ENCODE data around the gene ABCA7. TPM values are rescaled to one million over a fixed set of nuclear protein-coding genes. Genes with fewer than 3 reads are reported as not detected.

Gene ABCA7
- total RNA-seq, 4 donors from 2014 or later: 0.59 to 10.4 (median 2.7) TPM

- Histone ChIP-seq H3K4me1 (no peaks in the 10 kb centered on the region), H3K36me3 (no peaks in the 10 kb centered on the region), H3K27ac (no peak overlapping the region), H3K4me3 (no peak overlapping the region), H3K9me3 (no peaks in the 10 kb centered on the region), H3K27me3 (peaks cover 0 to 12% of the 10 kb centered on the region in 2 donors)
- intact Hi-C loops (cut with DNase I; ENCODE audit: low total_unique reads): no loop called here
- peak in 1 of 2 donors; percentile 16 for DNase-seq
- TF ChIP-seq POLR2A (IDR thresholded peaks at IDR 0.05): no peak
- no peak for TF ChIP-seq CTCF (IDR thresholded peaks at IDR 0.05)
Observed at GRCh38 chr19:991932-992669, 47.8 kb upstream of the ABCA7 start.

GRCh38 chr19:992670-993055, 47.2 kb upstream of the ABCA7 start:
- peaks cover 0 to 12% of the 10 kb centered on the region in 2 donors for H3K27me3 ChIP-seq
- H3K4me3 ChIP-seq: no peak overlapping the region
- H3K27ac ChIP-seq: no peak overlapping the region
- DNase-seq: no peak
- no peaks in the 10 kb centered on the region for H3K36me3 ChIP-seq
- TF ChIP-seq CTCF (IDR thresholded peaks at IDR 0.05): no peak
- no peak for TF ChIP-seq POLR2A (IDR thresholded peaks at IDR 0.05)
- no peaks in the 10 kb centered on the region for H3K9me3 ChIP-seq
- no peaks in the 10 kb centered on the region for H3K4me1 ChIP-seq
- intact Hi-C loops (cut with DNase I; ENCODE audit: low total_unique reads): no loop called here

GRCh38 chr19:993361-993830, 46.5 kb upstream of the ABCA7 start:
- H3K4me1 ChIP-seq: no peaks in the 10 kb centered on the region
- DNase-seq: no peak
- intact Hi-C loops (cut with DNase I; ENCODE audit: low total_unique reads): no loop called here
- no peaks in the 10 kb centered on the region for H3K36me3 ChIP-seq
- H3K4me3 ChIP-seq: no peak overlapping the region
- no peaks in the 10 kb centered on the region for H3K9me3 ChIP-seq
- no peak overlapping the region for H3K27ac ChIP-seq
- TF ChIP-seq CTCF (IDR thresholded peaks at IDR 0.05) (no peak), POLR2A (IDR thresholded peaks at IDR 0.05) (no peak)
- H3K27me3 ChIP-seq: peaks cover 7 to 14% of the 10 kb centered on the region in 2 donors

- intact Hi-C loops (cut with DNase I; ENCODE audit: low total_unique reads): no loop called here
- no peak overlapping the region for H3K27ac ChIP-seq
- no peaks in the 10 kb centered on the region for H3K9me3 ChIP-seq
- no peaks in the 10 kb centered on the region for H3K4me1 ChIP-seq
- H3K27me3 ChIP-seq: peaks cover 12 to 18% of the 10 kb centered on the region in 2 donors
- TF ChIP-seq POLR2A (IDR thresholded peaks at IDR 0.05) (no peak), CTCF (IDR thresholded peaks at IDR 0.05) (no peak)
- no peak for DNase-seq
- no peaks in the 10 kb centered on the region for H3K36me3 ChIP-seq
- no peak overlapping the region for H3K4me3 ChIP-seq
Observed at GRCh38 chr19:993831-994393, 46.0 kb upstream of the ABCA7 start.

GRCh38 chr19:994516-994915, 45.4 kb upstream of the ABCA7 start:
- H3K4me1 ChIP-seq: no peaks in the 10 kb centered on the region

More at GRCh38 chr19:994516-994915, 45.4 kb upstream of the ABCA7 start:
- Histone ChIP-seq H3K4me3 (no peak overlapping the region), H3K9me3 (no peaks in the 10 kb centered on the region), H3K27me3 (peaks cover 18 to 24% of the 10 kb centered on the region in 2 donors), H3K36me3 (no peaks in the 10 kb centered on the region), H3K27ac (no peak overlapping the region)
- DNase-seq: no peak
- intact Hi-C loops (cut with DNase I; ENCODE audit: low total_unique reads): no loop called here
- TF ChIP-seq POLR2A (IDR thresholded peaks at IDR 0.05) (no peak), CTCF (IDR thresholded peaks at IDR 0.05) (no peak)

All from uterus (tissue), 4 donors.